GM19193 (cell line): Measurements from ENCODE around the gene DSTN.

Source experiments
- POLR2A ChIP-seq: IDR thresholded peaks from 4 replicates; pipeline ENCODE4 v1.6.1; 2011; ENCODE audit not compliant: insufficient read depth, insufficient read length; ENCODE audit errors: extremely low read depth

DSTN gene

DNA sequence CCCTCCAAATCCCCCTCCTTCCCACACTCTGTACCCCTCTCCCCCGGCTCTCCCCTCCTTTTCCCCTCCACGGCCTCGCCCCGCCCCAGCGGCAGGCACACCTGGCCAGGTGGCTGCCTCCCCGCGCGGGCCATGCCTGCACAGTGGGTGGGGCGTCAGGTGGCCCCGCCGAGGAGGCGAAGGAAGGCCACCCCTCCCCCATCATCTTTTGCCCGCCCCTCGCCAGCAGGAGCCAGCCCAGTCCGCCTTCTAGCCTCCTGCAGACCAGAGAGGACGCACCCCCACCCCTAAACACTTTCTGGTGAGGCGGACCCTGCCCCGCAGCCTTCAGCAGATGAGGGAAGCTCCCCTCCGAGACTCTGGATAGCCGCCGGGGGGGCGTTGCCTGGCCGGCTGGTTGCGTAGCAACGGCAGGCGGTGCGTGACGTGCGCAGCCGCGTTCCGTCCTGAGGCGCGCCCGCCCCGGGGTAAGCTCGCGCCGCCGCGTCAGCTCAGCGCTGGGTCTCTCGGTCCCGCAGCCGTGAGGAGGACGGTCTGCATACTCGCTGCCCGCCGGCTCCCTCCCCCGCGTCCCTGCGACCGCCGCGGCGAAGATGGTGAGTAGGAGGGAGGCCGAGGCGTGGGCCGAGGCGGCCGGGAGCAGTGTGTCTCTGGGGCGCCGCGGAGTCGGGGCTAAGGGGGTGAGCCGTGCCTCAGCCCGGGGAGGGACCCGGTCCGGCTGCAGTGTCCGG is at the start of gene DSTN:
Gene DSTN (plus strand): TSS at position 460 of the 731 bp plus-strand sequence. CDS start 134 bp downstream, at position 594.
- TF ChIP-seq POLR2A = peak; percentile 58

DNA sequence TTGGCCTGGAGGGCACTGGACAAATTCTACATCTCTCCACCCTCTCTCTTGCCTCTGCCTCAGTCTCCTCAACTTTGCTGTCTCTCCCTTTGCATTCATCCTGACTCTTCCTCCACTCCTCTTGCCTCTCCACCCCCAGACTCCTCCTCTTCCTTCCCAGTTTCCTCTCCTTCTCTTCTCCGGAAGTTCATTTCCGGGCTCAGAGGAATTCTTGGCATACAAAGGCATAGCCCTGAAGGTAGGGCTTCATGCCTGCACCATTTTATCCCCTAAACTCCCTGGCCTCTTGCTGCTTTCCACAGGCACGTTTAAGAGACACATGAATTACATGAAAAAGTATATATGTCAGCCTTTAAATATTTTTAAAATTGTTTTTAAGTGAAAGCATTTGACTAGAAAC is 49.3 kb upstream of the DSTN start:
- TF ChIP-seq POLR2A = no peak

DNA sequence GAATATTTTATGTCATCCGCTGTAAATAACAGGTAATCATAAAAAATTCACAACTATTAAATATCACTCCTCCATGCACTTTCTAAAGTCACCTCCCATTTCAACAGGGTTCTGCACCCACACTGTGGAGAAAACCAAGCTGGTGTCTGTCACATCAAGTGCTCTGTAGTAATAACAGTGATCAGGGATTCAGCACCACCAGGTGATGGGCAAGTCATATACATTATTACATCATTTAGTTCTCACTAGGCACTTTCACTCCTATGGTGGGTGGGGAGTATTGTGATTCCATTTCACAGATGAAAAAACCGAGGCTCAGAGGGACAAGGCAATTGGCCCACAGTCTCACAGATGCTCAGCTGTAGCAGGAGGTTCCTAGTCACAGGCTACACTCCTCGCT is 47.3 kb upstream of the DSTN start:
- TF ChIP-seq POLR2A = no peak

DNA sequence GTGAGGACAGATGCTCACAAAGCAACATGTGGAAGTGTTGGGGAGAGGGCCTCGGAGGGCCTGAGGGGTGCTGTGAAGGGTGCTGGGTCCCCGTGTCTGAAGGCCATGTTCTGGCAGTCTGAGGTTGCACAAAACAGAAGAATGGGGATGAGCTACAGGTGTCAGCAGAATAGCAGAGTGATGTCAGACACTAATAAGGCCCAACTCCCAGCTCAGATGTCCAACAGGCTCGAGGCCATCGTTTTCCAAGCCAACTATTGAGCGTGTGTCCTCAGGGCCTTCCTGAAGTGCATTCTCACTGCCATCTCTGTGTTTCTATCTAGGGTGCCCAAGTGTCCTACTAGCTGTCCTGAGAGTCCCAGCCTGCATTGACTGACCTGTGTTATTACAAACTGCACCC is 46.5 kb upstream of the DSTN start:
- no peak for TF ChIP-seq POLR2A

DNA sequence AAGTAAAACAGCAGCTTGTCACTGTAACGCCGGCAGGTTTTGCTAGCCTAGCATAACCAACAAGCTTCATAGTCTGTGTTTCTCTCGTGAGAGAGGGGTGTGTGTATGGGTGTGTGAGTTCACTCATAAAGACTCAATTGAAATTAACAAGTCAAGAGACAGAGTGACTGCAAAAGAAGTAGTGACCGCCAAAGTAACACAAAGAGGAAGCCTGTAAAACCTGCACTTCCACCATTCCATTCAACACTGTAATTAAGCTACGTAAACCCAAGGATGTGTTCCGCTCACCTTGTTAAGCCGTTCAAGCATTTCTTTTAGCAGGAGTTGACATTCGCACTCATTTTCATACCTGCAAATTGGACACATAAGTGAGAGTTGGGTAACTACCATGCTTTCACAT is 45.3 kb upstream of the DSTN start:
- TF ChIP-seq POLR2A = no peak

DNA sequence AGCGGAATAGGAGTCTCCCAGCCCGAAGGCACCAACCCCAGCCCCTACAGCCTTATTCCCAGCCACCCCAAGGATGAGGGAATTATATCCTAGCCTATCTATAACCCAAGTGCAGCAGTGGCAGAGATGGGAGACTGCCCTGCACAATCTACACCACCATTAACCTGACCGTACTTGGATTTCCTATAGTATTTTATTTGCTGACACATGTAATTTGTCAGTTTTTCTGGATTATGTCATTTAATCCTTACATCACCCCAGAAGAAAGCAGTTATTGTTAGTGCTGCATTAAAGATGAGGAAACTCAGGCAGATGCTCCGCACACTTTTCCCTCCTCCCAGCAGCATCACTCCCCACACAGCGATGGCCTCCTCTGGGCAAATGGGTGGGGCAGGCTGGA is 44.7 kb upstream of the DSTN start:
- TF ChIP-seq POLR2A = no peak

DNA sequence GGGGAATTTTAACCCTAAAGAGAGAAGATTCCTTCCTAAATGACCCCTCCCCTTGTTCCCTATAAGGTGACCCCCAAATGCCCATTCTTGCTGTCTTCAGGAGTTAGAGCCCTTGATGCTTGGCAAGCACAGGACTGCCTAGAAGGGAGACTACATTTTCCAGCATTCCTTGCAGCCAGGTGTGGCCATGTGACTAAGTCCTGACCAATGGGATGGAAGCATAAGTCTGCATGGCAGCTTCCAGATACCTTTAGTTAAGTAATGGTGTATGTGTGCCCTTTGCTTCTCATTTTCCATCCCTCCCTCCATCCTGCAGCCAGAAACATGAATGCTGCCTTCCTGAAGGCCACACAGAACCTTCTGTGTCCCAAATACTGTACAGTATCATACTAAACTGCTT is 44.2 kb upstream of the DSTN start:
- TF ChIP-seq POLR2A = no peak

DNA sequence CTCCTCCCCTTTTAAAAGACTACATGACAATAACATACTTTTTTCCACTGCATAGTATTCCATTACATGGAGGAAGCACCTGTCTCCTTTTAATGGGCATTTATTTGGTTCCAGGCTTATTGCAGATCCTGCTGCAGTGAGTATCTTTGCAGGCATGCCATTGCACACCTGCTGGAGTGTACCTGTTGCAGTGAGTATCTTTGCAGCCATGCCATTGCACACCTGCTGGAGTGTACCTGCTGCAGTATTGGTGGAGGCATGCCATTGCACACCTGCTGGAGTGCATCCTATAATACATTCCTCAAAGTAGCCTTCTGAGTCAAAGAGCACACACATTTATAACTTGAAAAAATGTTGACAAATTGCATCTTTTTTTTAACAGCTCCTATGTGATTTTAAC is 40.3 kb upstream of the DSTN start:
- TF ChIP-seq POLR2A = no peak

DNA sequence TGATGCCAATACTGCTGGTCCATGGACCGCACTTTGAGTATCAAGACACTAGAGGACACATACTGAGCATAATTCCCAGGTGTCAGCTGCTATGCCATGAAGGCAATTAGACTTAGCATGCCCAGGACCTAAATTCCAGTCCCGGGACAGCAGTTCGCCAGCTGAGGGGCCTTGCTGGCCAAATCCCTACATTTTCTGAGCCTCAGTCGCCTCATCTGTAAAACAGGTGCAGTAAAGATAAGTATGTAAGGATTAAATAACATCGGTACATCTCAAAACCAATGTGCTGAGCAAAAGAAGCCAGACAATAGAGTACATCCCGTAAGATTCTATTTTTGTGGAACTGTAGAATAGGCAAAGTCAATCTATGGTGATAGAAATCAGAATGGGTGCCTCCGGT is 39.7 kb upstream of the DSTN start:
- TF ChIP-seq POLR2A = no peak

DNA sequence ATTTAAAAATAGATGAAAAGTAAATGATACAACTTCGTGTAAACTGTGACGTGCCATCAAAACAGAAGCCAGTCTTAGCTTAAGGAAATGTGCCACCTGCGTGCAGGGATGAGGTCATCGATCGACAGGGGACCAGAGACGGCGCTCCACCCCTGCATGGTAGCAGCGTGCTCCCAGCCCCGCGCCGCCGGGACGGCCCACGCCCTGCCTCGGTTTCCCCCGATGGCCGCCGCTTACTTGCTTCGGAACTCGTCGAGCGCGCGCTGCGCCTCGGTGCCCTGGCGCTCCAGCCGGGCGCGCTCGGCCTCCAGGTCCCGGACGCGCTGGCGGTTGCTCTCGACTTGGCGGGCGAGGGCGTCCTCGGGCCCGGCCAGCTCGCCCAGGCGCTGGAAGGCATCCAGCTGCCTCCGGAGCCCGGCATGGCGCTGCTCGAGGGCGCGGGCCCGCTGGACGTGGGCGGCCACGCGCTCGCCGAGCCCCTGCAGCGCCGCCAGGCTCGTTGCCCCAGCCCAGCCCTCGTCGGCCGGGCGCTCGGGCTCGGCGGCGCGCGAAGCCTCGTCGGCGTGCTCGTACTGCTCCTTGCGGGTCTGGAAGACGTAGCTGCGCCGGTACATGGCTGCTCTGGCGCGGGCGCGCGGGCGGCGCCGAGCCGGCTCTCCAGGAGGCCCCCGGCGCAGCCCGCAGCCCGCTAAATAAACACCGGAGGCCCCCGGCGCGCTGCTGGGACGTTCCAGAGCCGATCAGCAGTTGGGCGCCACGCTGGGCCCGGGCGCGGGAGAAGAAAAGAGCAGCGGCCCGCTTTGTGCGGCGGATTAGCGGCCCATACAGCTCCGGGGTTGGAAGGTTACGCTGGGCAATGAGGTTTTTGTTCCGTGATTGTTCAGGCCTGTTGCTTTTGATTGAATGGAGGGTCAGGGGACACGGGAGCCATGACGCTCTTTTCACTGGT is 38.9 kb upstream of the DSTN start, which contains the start of gene BFSP1:
Gene BFSP1 (minus strand): TSS at position 664 of the 949 bp plus-strand sequence. CDS start 50 bp downstream, at position 614.
- no peak for TF ChIP-seq POLR2A

DNA sequence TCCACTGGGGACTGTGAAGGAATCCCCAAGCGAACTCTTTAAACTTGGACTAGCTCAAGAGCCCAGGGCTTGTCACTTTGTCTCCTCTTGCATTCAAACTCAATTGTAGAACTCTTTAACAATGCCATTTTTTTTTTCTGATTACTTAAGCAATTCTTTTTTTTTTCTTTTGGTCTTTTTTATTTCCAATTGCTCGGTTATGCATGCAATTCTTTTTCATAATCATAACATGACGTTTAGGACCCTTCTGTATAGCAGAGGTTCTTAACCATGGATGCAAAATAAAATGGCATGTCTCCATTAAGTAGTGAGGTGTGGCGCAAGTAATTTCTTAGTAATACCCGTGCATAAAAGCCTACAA is 38.2 kb upstream of the DSTN start:
- TF ChIP-seq POLR2A = no peak

DNA sequence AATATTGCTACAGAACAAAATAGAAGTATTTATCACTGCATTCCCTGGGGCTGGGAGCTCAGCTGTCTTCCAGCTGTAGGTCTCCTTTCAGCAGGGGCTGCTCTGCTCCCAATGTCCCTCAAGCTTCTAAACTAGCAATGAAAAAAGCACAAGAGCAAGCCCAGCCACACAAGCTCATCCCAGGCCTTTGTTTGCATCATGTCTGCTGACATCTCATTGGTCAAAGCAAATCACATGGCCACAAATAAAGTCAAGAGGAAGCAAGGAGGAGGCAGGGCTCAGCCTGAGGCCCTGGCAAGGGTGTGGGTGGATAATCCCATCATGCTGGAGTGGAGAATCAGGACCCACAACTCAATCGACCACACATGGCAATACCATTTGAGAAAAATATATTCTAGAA is 36.5 kb upstream of the DSTN start:
- TF ChIP-seq POLR2A = no peak

DNA sequence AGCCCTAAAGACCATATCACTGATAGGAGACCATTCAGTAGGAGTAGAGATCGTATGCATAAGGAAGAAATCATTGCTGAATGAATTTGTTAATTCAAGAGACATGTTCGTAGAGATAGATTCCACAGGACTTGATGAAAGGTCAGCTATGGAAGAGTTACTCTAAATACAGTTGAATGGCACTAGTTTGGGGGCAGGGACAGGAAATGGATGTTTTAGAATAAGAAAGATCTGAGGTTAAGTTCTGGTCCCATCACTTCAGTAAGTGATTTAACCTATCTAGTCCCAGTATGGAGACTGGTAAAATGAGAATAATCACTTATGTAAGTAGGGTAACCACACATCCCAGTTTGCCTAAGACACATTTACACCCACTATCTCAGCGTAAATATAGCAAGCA is 35.8 kb upstream of the DSTN start:
- TF ChIP-seq POLR2A = no peak

DNA sequence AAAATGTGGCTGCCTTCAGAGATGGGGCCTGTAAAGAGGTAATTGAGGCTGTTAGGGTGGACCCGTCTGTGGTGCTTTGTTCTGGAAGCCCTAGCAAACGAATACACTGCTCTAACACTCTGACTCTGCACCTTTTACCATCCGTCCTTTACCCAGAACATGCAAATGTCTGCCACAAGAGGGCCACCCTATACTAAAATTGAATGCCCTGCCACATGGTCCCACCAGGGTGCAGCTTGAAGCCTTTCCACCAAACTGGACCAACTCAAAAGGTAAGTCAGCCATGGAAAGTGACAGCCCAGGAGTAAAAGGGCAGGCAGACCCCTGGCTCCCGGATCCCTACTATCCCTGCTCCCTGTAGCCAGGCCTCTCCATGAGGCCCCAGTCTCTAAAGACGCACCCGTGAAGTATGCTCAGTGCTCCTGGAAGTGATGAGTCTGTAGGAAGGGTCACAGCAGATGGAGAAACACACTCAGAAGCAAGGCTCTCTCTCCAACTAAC is 32.9 kb upstream of the DSTN start:
- TF ChIP-seq POLR2A = no peak

DNA sequence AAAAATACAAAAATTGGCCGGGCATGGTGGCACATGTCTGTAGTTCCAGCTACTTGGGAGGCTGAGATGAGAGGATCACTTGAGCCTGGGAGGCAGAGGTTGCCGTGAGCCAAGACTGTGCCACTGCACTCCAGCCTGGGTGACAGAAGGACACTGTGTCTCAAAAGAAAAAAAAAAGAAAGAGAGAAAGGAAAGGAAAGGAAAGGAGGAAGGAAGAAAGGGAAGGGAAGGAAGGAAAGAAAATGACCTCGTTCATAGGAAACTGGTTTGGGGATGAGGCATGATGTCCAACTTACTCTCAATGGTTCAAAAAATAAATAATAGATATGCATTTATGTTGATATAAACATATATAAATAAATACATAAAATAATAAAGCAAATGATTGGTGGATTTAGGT is 31.9 kb upstream of the DSTN start:
- TF ChIP-seq POLR2A = no peak
